Ascending aorta (tissue), 2 donors: Measurements from ENCODE around the gene PDLIM1. TPM values are rescaled to one million over a fixed set of nuclear protein-coding genes. Genes with fewer than 3 reads are reported as not detected.

ENCODE experiments used
- DNase-seq, 2 donors: peaks; one replicate each; pipeline ENCODE4 v3.0.0-alpha.2; 2019; ENCODE audit warnings: low spot score in 2 of 2
- H3K27ac ChIP-seq, 2 donors: fragments of 200-600 bp; sonication (generic); one replicate each; pipeline ENCODE4 v1.5.1; 2016 to 2017; ENCODE audit warnings: mild to moderate bottlenecking in 1 of 2
- H3K27me3 ChIP-seq: fragments of 200-600 bp; sonication (generic); one replicate; pipeline ENCODE4 v1.5.1; 2017
- H3K36me3 ChIP-seq, 2 donors: fragments of 200-600 bp; sonication (generic); one replicate each; pipeline ENCODE4 v1.5.1; 2016
- H3K4me1 ChIP-seq, 2 donors: fragments of 200-600 bp; sonication (generic); one replicate each; pipeline ENCODE4 v1.5.1; 2016 to 2017; ENCODE audit warnings: mild to moderate bottlenecking in 1 of 2
- H3K4me3 ChIP-seq, 2 donors: fragments of 200-600 bp; sonication (generic); one replicate each; pipeline ENCODE4 v1.5.1; 2016 to 2017; ENCODE audit warnings: mild to moderate bottlenecking in 1 of 2
- H3K9me3 ChIP-seq, 2 donors: fragments of 200-600 bp; sonication (generic); one replicate each; pipeline ENCODE4 v1.5.1; 2016
- intact Hi-C: fragments of 100-400 bp; cut with DNase I; formaldehyde crosslinking; loops from one replicate; pipeline ENCODE4 v1.15.1; 2023
- total RNA-seq: library from RNA; depleted of rRNA; stranded (reverse); fragments of >200 nt; gene quantifications from one replicate; pipeline ENCODE4 v1.1.0, GENCODE V29; 2016
- TF ChIP-seq, protein P1 (sequence below), 3 experiments: fragments of 200-600 bp in 2 of 3; fragments of 450-650 bp in 1 of 3; sonication (generic) in 2 of 3; IDR thresholded peaks; one replicate each; pipeline ENCODE4 v1.5.1; 2016 to 2019; ENCODE audit warnings: antibody characterized with exemption in 3 of 3, mild to moderate bottlenecking in 1 of 3, moderate library complexity in 1 of 3

The PDLIM1 gene
- total RNA-seq, 1 donor from 2014 or later = 191 TPM

DNA sequence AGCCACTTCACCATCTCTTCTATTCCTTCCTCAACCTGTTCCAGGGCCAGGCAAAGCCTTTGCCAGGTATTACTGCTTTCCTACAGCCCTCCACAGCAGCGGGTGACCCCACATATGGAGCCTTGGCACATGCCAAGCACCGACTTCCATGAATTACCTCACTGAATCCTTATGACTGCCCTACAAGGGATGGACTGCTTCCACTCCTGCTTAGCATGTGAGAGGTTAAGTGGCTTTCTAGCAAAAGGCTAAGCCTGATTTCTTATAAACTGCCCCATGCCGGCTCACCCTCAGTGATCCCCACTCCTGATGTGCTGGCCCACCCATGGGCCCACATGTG, 44.0 kb upstream of the PDLIM1 start:
- DNase-seq = no peak
- intact Hi-C loops = loop anchor here (5.0 kb wide), 1 partner anchor 87 kb away; no protein-coding TSS in a partner anchor
- TF ChIP-seq, protein P1, sequence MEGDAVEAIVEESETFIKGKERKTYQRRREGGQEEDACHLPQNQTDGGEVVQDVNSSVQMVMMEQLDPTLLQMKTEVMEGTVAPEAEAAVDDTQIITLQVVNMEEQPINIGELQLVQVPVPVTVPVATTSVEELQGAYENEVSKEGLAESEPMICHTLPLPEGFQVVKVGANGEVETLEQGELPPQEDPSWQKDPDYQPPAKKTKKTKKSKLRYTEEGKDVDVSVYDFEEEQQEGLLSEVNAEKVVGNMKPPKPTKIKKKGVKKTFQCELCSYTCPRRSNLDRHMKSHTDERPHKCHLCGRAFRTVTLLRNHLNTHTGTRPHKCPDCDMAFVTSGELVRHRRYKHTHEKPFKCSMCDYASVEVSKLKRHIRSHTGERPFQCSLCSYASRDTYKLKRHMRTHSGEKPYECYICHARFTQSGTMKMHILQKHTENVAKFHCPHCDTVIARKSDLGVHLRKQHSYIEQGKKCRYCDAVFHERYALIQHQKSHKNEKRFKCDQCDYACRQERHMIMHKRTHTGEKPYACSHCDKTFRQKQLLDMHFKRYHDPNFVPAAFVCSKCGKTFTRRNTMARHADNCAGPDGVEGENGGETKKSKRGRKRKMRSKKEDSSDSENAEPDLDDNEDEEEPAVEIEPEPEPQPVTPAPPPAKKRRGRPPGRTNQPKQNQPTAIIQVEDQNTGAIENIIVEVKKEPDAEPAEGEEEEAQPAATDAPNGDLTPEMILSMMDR (IDR thresholded peaks at IDR 0.05) = no peak
- Histone ChIP-seq H3K27ac (peak overlapping the region; percentile 96 to 97), H3K4me1 (peaks cover 29 to 61% of the 10 kb centered on the region in 2 donors), H3K27me3 (no peaks in the 10 kb centered on the region), H3K36me3 (peaks cover 80 to 82% of the 10 kb centered on the region in 2 donors), H3K4me3 (peak overlapping the region in 1 of 2 donors; percentile 23), H3K9me3 (no peaks in the 10 kb centered on the region)

DNA sequence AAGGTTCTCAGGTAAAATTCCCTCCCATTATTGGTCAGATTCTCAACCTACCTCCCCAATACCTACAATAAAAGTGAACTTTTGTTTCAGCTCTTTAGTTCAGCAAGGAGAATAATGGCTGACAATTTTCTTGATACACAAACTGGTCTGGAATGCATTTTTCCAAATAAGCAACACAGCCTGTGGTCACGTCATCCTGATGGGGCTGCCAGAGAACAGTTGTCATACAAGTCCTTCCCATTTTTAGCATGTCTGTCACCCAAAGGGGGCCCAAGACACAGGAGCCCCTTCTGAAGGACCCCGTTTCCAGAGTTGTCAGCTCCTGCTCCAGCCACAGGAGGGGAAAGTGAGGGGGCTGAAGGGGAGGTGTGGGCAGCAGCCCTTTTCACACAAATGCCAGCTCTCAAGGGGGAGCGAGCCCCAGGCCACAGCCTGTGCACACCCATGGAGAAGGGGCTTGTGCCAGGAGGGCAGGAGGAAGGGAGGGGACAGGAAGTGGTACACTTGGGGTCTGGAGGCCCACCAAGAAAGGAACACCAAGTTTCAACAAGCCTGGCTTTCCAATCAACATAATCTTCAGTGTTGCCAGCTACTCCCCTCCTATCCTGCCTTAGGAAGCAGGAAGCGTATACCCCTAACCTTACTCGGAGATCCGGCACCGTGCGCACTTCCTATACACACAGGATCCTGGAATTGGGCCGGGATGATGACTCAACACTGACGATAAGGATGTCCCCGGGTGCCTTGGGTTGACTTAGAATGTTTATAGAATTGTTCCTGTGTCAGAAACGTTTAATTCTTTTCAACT, 43.4 kb upstream of the PDLIM1 start:
- H3K36me3 ChIP-seq = peaks cover 80 to 82% of the 10 kb centered on the region in 2 donors
- DNase-seq = peak; percentile 71 to 96
- peaks cover 29 to 66% of the 10 kb centered on the region in 2 donors for H3K4me1 ChIP-seq
- TF ChIP-seq, protein P1 (IDR thresholded peaks at IDR 0.05) = no peak
- H3K27me3 ChIP-seq = no peaks in the 10 kb centered on the region
- H3K27ac ChIP-seq = peak overlapping the region; percentile 96 to 97
- H3K9me3 ChIP-seq = no peaks in the 10 kb centered on the region
- intact Hi-C loops = no loop called here
- H3K4me3 ChIP-seq = no peak overlapping the region

DNA sequence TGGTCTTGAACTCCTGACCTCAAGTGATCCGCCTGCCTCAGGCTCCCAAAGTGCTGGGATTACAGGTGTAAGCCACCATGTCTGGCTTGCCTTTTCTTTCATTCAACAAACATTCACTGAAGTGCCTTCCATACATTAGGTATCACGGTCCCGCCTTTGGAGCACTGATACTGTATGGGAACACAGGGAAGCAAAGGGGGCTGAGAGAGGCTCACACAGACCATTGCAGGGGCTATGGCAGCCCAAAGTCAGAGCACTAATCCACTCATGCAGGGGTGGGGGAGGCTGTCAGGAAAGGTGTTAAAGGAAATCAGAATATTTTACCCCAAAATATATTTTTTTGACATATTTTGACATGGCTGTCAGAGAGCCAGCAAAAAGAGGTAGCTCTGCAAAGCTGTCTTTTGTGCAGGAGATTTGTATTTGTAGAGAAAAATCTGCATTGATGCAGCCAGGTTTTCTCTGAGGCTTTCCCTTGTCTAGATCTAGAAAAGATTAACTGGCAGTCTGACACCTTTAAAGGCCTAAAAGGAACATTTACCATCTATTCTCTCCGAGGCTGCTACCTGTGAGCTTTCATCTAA, 42.0 kb upstream of the PDLIM1 start:
- TF ChIP-seq, protein P1 (IDR thresholded peaks at IDR 0.05) = no peak
- intact Hi-C loops = no loop called here
- peak overlapping the region; percentile 96 to 97 for H3K27ac ChIP-seq
- no peaks in the 10 kb centered on the region for H3K27me3 ChIP-seq
- peaks cover 29 to 65% of the 10 kb centered on the region in 2 donors for H3K4me1 ChIP-seq
- no peaks in the 10 kb centered on the region for H3K9me3 ChIP-seq
- peaks cover 78 to 82% of the 10 kb centered on the region in 2 donors for H3K36me3 ChIP-seq
- no peak for DNase-seq
- no peak overlapping the region for H3K4me3 ChIP-seq

DNA sequence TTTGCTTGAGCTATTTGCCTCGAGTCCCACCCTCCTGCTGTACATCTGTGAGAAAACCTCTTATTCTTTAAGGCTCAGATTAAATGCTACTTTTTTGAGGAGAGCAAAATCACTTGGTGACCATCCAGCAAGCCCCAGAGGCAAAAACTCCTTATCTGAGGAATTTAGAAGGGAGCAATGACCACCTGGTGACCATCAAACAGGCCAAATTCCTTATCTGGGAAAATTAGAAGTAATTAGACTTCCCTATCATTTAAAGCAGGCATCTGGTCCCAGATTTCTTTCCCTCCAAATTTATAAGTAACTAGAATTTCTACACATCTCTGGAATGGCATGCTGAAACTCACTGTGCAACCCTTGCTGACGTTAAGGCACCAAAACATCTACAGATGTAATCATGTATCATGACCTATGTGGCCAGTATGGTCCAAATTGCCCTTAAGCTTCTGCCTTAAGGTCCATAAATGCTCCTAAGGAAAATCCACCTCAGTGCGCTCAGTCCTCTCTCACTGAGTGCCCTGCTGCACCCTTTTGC, 40.9 kb upstream of the PDLIM1 start:
- intact Hi-C loops = no loop called here
- H3K36me3 ChIP-seq = peaks cover 76 to 79% of the 10 kb centered on the region in 2 donors
- peaks cover 29 to 59% of the 10 kb centered on the region in 2 donors for H3K4me1 ChIP-seq
- no peak overlapping the region for H3K4me3 ChIP-seq
- H3K27ac ChIP-seq = peak overlapping the region; percentile 96 to 97
- no peaks in the 10 kb centered on the region for H3K27me3 ChIP-seq
- no peaks in the 10 kb centered on the region for H3K9me3 ChIP-seq
- DNase-seq = no peak
- TF ChIP-seq, protein P1 (IDR thresholded peaks at IDR 0.05) = no peak

DNA sequence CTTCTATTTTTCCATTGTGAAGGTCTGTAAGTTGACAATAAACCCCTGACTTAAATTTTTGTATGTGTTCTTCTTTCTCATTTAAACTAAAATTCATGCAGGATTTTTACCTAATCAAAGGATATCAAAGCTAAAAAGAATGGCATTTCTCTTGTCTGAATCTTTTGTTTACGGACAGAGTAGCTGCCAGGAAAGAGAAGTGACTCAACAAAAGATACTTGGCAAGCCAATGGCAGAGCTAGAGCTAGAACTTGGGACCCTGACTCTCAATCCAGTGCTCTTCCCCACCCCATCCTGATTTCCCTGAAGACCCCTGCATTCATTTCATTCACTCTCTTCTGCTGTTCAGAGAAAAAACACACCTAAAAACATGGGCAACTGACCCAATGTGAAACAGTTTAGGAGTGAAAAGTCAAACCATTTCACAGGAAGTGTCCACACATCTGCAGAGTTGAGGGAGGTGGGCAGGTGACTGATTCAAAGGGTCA, 40.2 kb upstream of the PDLIM1 start:
- H3K4me1 ChIP-seq = peaks cover 25 to 53% of the 10 kb centered on the region in 2 donors
- H3K27ac ChIP-seq = peak overlapping the region; percentile 96 to 97

More for the DNA sequence above, 40.2 kb upstream of the PDLIM1 start:
- no peak for DNase-seq
- no peaks in the 10 kb centered on the region for H3K9me3 ChIP-seq
- H3K27me3 ChIP-seq = no peaks in the 10 kb centered on the region
- intact Hi-C loops = no loop called here
- peaks cover 75 to 80% of the 10 kb centered on the region in 2 donors for H3K36me3 ChIP-seq
- TF ChIP-seq, protein P1 (IDR thresholded peaks at IDR 0.05) = no peak
- no peak overlapping the region for H3K4me3 ChIP-seq
